ENCODE measurements around the gene F11R. TPM values are rescaled to one million over a fixed set of nuclear protein-coding genes. Genes with fewer than 3 reads are reported as not detected.
"Not testable (repeated sequence)": the region's sequence is repeated elsewhere in the genome, so short reads cannot be mapped to it uniquely, and the experiment has no call there.

F11R gene
- total RNA-seq, 8 experiments from 2014 or later = 1.4 to 14.5 (median 5.2) TPM

DNA sequence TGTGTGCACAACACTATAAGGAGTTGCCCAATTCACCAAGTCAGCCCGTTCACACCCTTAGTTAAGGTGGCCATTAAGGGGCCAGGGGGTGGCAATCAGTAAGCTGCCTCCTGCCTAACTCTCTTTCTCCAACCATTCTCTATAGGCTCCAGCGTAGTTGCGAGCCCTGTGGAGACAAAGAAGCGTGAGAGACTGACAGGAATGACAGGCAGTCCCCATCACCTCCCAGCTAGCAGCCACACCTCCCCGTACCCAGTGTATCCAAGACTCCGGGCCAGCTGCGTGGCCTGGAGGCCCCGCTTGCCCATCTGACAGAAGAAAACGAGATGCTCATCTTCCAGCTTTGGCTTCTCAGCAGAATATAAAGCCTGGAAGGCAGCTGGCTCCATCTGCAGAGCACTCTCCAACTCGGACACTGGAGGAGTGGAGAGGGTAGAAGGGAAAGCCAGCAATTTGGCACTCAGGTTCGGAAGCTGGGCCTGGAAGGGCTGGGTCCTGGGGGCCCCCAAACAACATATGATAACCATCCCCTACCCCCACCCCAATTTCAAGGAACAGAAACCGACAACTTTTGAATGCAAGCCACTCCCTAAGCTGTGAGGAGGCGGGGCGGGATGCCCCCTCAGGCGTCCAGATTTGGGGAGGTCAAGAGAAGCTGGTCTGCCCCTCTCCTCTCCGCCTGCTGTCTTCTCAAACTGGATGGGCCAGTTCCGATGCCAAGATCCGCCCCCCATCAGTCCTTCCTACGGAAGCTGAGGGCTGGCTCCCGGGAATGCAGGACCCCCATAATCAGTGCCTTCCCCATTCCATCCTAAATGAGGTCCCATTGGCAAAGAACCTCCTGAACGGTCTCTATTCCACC is 16.9 kb upstream of the F11R start:
- peaks cover 2 to 13% of the 10 kb centered on the region in 2 donors for H3K4me1 ChIP-seq (replicated peaks in 1 of 2)
- H3K4me3 ChIP-seq = peak overlapping the region in 2 of 5 donors; percentile 34 to 49
- in situ Hi-C loops (cut with MboI; ENCODE audit: low pct_unique_long_range_greater_than_20kb in 2 of 9, low sequenced_read_pairs in 9 of 9, unreplicated experiment in 9 of 9) = loop anchor here in 1 of 9 experiments (25.0 kb wide), 1 partner anchor 99 kb away; the partner anchor contains the start of gene DEDD
- peak in 4 of 8 experiments; percentile 12 to 42 (median 34) for ATAC-seq (replicated peaks in 6 of 8)
- H3K27ac ChIP-seq = peak overlapping the region in 1 of 2 donors; percentile 15
- 40 to 72% (median 55%) methylated on average over 1 to 16 of the region's 21 CpGs; no CpG with 5 or more reads in 4 of the 10 experiments for WGBS, 10 experiments

GRCh38 chr1:161033751-161034150 is 12.8 kb upstream of the F11R start:
- 80 to 100% (median 89%) methylated on average over 1 to 3 of the region's 3 CpGs; no CpG with 5 or more reads in 7 of the 10 experiments for WGBS, 10 experiments

GRCh38 chr1:161032409-161032808 is 11.5 kb upstream of the F11R start:
- WGBS, 10 experiments = 40 to 100% (median 71%) methylated on average over 1 of the region's 1 CpG; no CpG with 5 or more reads in 3 of the 10 experiments
- in situ Hi-C loops (cut with MboI; ENCODE audit: low pct_unique_long_range_greater_than_20kb in 2 of 9, low sequenced_read_pairs in 9 of 9, unreplicated experiment in 9 of 9) = loop anchor here in 1 of 9 experiments (25.0 kb wide), 1 partner anchor 105 kb away; the partner anchor contains the start of gene DEDD
- Histone ChIP-seq H3K27ac (no peak overlapping the region), H3K4me3 (no peak overlapping the region), H3K4me1 (replicated peaks in 1 of 2) (peaks cover 2 to 4% of the 10 kb centered on the region in 2 donors)
- ATAC-seq (replicated peaks in 6 of 8) = no peak

More at GRCh38 chr1:161033751-161034150, 12.8 kb upstream of the F11R start:
- Histone ChIP-seq H3K27ac (no peak overlapping the region), H3K4me3 (no peak overlapping the region), H3K4me1 (replicated peaks in 1 of 2) (peaks cover 2 to 11% of the 10 kb centered on the region in 2 donors)
- in situ Hi-C loops (cut with MboI; ENCODE audit: low pct_unique_long_range_greater_than_20kb in 2 of 9, low sequenced_read_pairs in 9 of 9, unreplicated experiment in 9 of 9) = loop anchor here in 1 of 9 experiments (25.0 kb wide), 1 partner anchor 104 kb away; the partner anchor contains the start of gene DEDD
- no peak for ATAC-seq (replicated peaks in 6 of 8)

GRCh38 chr1:161031874-161032273 is 10.9 kb upstream of the F11R start:
- in situ Hi-C loops (cut with MboI; ENCODE audit: low pct_unique_long_range_greater_than_20kb in 2 of 9, low sequenced_read_pairs in 9 of 9, unreplicated experiment in 9 of 9) = loop anchor here in 1 of 9 experiments (25.0 kb wide), 1 partner anchor 105 kb away; the partner anchor contains the start of gene DEDD
- ATAC-seq (replicated peaks in 6 of 8) = no peak
- no peak overlapping the region for H3K27ac ChIP-seq

GRCh38 chr1:161029466-161029865 is 8.5 kb upstream of the F11R start:
- H3K27ac ChIP-seq; H3K4me1 ChIP-seq (replicated peaks in 1 of 2); H3K4me3 ChIP-seq; ATAC-seq (replicated peaks in 6 of 8): not testable (repeated sequence)
- no CpG with 5 or more reads among the region's 32 CpGs for WGBS, 10 experiments
- in situ Hi-C loops (cut with MboI; ENCODE audit: low pct_unique_long_range_greater_than_20kb in 2 of 9, low sequenced_read_pairs in 9 of 9, unreplicated experiment in 9 of 9) = loop anchor here in 1 of 9 experiments (25.0 kb wide), 1 partner anchor 108 kb away; the partner anchor contains the start of gene DEDD

More at GRCh38 chr1:161031874-161032273, 10.9 kb upstream of the F11R start:
- Histone ChIP-seq H3K4me3 (no peak overlapping the region), H3K4me1 (replicated peaks in 1 of 2) (peaks cover 0 to 2% of the 10 kb centered on the region in 2 donors)
- 29 to 77% (median 67%) methylated on average over 1 to 2 of the region's 2 CpGs; no CpG with 5 or more reads in 1 of the 10 experiments for WGBS, 10 experiments

DNA sequence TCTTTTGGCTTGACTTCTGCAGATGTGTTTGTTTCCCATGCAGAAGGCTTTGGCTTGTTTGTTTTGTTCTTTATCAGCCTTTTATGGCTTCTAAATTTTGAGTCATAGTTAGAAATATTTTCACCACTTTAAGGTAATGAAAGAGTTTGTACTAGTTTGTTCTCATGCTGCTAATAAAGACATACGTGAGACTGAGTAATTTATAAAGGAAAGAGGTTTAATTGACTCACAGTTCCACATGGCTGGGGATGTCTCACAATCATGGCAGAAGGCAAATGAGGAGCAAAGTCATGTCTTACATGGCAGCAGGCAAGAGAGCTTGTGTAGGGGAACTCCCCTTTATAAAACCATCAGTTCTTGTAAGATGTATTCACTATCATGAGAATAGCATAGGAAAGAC is 6.0 kb upstream of the F11R start:
- not testable (repeated sequence) for H3K4me3 ChIP-seq; H3K27ac ChIP-seq; H3K4me1 ChIP-seq (replicated peaks in 1 of 2); ATAC-seq (replicated peaks in 6 of 8)
- in situ Hi-C loops (cut with MboI; ENCODE audit: low pct_unique_long_range_greater_than_20kb in 2 of 9, low sequenced_read_pairs in 9 of 9, unreplicated experiment in 9 of 9) = loop anchor here in 1 of 9 experiments (25.0 kb wide), 1 partner anchor 110 kb away; the partner anchor contains the start of gene DEDD
- WGBS, 10 experiments = 0 to 100% (median 81%) methylated on average over 1 of the region's 1 CpG; no CpG with 5 or more reads in 2 of the 10 experiments

DNA sequence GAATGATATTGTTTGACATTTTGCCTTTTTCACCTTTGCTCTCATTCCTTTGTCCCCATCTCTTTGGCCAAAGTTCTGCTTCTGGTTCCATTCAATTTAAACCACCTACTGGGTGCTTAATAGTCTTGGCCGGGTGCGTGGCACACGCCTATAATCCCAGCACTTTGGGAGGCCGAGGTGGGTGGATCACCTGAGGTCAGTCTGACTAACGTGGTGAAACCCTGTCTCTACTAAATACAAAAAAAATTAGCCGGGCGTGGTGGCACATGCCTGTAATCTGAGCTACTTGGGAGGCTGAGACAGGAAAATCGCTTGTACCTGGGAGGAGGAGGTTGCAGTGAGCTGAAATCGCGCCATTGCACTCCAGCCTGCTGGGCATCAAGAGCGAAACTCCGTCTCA is 1.5 kb upstream of the F11R start:
- H3K27ac ChIP-seq; H3K4me1 ChIP-seq (replicated peaks in 1 of 2); ATAC-seq (replicated peaks in 6 of 8); H3K4me3 ChIP-seq; in situ Hi-C loops (cut with MboI; ENCODE audit: low pct_unique_long_range_greater_than_20kb in 2 of 9, low sequenced_read_pairs in 9 of 9, unreplicated experiment in 9 of 9): not testable (repeated sequence)
- 71 to 93% (median 85%) methylated on average over 3 to 12 of the region's 12 CpGs for WGBS, 10 experiments

DNA sequence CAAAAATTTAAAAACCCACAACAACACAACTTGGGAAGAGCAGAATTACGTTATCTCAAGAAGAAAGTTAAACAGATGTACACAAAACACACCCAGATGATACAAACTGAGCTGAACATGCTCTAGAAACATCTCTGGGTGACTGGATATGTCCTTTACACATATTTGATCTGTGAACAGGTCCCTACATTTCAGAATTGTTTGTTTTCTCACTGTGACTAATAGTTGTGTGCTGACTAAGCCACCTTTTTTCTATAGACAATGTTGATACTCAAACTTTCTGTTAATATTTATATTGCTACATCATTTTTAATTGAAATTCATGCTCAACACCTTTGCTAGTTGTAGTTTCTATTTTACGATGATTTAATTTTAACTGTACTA is 1.0 kb upstream of the F11R start:
- in situ Hi-C loops (cut with MboI; ENCODE audit: low pct_unique_long_range_greater_than_20kb in 2 of 9, low sequenced_read_pairs in 9 of 9, unreplicated experiment in 9 of 9) = no loop called here

GRCh38 chr1:161021165-161021969 is 415 bp upstream of the F11R start:
- 15 to 69% (median 43%) methylated on average over 6 to 19 of the region's 34 CpGs; no CpG with 5 or more reads in 2 of the 10 experiments for WGBS, 10 experiments
- ATAC-seq (replicated peaks in 6 of 8) = peak; percentile 78 to 92 (median 89)
- H3K4me1 ChIP-seq (replicated peaks in 1 of 2) = peaks cover 9 to 10% of the 10 kb centered on the region in 2 donors
- no peak overlapping the region for H3K27ac ChIP-seq
- H3K4me3 ChIP-seq = peak overlapping the region; percentile 44 to 69 (median 63)
- in situ Hi-C loops (cut with MboI; ENCODE audit: low pct_unique_long_range_greater_than_20kb in 2 of 9, low sequenced_read_pairs in 9 of 9, unreplicated experiment in 9 of 9) = no loop called here

More for the DNA sequence above, 1.0 kb upstream of the F11R start:
- no peak for ATAC-seq (replicated peaks in 6 of 8)
- Histone ChIP-seq H3K27ac (no peak overlapping the region), H3K4me3 (no peak overlapping the region), H3K4me1 (replicated peaks in 1 of 2) (peaks cover 9 to 10% of the 10 kb centered on the region in 2 donors)
- WGBS, 10 experiments = 17 to 100% (median 92%) methylated on average over 1 to 2 of the region's 2 CpGs; no CpG with 5 or more reads in 1 of the 10 experiments

- no peak overlapping the region for H3K27ac ChIP-seq
- peaks cover 9 to 10% of the 10 kb centered on the region in 2 donors for H3K4me1 ChIP-seq (replicated peaks in 1 of 2)
- peak; percentile 6 to 60 (median 44) for ATAC-seq (replicated peaks in 6 of 8)
- H3K4me3 ChIP-seq = peak overlapping the region; percentile 44 to 69 (median 63)
- 0 to 24% (median 7%) methylated on average over 1 to 9 of the region's 10 CpGs; no CpG with 5 or more reads in 1 of the 10 experiments for WGBS, 10 experiments
- in situ Hi-C loops (cut with MboI; ENCODE audit: low pct_unique_long_range_greater_than_20kb in 2 of 9, low sequenced_read_pairs in 9 of 9, unreplicated experiment in 9 of 9) = no loop called here
Measured at GRCh38 chr1:161019751-161020495, 1.0 kb downstream of the F11R start.

DNA sequence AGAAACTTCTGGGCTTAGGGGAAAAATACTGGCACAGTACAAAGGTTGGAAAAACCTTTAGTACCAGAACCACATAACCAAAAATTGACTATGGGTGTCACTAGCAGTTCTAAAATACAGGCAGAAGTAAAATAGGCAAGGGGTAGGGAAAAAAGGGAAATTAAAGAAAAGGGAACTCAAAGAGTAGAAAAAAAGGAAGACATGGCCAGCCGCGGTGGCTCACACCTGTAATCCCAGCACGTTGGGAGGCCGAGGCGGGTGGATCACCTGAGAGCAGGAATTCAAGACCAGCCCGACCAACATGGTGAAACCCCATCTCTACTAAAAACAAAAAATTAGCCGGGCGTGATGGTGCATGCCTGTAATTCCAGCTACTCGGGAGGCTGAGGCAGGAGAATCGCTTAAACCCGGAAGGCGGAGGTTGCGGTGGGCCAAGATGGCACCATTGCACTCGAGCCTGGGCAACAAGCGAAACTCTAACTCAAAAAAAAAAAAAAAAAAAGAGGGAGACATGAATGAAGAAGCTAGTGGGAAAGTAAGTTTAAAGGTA is 1.8 kb downstream of the F11R start:
- H3K4me3 ChIP-seq = not testable (repeated sequence)
- H3K4me1 ChIP-seq (replicated peaks in 1 of 2) = peaks cover 9 to 14% of the 10 kb centered on the region in 2 donors

GRCh38 chr1:161018631-161018930 is 2.4 kb downstream of the F11R start:
- 40 to 100% (median 83%) methylated on average over 1 of the region's 1 CpG; no CpG with 5 or more reads in 5 of the 10 experiments for WGBS, 10 experiments

More for the DNA sequence above, 1.8 kb downstream of the F11R start:
- in situ Hi-C loops (cut with MboI; ENCODE audit: low pct_unique_long_range_greater_than_20kb in 2 of 9, low sequenced_read_pairs in 9 of 9, unreplicated experiment in 9 of 9); H3K27ac ChIP-seq; ATAC-seq (replicated peaks in 6 of 8): not testable (repeated sequence)
- WGBS, 10 experiments = 63 to 100% (median 90%) methylated on average over 3 to 15 of the region's 15 CpGs

More at GRCh38 chr1:161018631-161018930, 2.4 kb downstream of the F11R start:
- Histone ChIP-seq H3K4me3 (no peak overlapping the region), H3K4me1 (replicated peaks in 1 of 2) (peaks cover 14 to 20% of the 10 kb centered on the region in 2 donors), H3K27ac (no peak overlapping the region)
- in situ Hi-C loops (cut with MboI; ENCODE audit: low pct_unique_long_range_greater_than_20kb in 2 of 9, low sequenced_read_pairs in 9 of 9, unreplicated experiment in 9 of 9) = no loop called here
- ATAC-seq (replicated peaks in 6 of 8) = no peak

Data from motor neuron (in vitro differentiated cells).